ENCODE measurements around the gene CD84.
"Not testable (repeated sequence)": the region's sequence is repeated elsewhere in the genome, so short reads cannot be mapped to it uniquely, and the experiment has no call there.

The CD84 gene

DNA sequence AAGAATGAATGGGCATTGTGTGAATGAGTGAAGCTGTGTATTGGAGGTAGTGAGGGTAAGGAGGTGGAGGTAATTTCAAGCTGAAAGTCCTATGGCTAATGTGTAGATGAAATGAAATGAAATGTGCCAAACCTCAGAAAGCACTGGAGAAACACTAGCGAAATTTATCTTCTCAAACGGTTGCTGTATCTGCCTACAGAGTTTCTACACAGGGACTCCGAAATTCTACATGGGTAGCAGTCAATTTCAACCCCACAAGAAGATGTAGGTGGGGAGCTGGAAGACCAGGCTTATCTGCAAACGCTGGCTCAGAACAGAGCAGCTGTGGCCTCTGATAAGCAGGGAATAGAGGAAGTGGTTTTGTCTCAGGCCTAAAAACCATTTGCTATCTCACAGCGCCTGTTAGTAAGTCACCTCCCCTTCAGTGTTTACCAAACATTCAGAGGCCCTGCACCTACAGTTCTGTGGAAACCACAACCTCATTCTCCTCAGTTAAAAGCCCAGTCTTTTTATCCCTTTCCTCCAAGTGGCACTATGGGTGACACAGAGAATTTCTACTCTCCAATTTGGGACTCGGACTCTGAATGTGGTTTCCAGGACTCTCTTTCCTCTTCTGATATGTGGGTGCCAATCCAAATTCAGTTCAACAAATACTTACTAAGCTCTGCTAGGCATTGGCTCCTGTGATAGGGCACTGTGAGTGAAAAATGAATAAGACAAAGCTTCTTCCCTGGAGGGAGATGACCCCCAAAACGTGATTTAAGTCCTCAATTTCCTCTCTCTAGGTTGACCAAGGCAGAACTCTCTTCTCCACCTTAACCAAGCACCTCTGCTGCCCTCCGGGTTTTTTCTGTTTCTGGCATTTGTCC is 39.1 kb downstream of the CD84 start:
- no peak for DNase-seq

DNA sequence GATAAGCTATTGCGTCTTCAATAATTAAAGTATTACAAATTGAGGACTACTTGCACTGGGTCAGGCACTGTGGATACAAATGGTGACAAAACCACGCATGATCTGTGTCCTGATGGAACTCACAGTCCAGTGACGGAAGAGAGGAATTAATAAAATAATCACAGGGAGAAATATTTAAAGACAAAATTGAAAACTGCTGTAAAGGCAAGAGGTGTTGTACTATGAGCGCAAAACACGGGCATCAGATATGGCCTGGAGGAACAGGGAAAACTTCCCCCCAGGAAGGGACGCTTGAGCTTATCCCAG is 39.7 kb downstream of the CD84 start:
- no peak for DNase-seq

DNA sequence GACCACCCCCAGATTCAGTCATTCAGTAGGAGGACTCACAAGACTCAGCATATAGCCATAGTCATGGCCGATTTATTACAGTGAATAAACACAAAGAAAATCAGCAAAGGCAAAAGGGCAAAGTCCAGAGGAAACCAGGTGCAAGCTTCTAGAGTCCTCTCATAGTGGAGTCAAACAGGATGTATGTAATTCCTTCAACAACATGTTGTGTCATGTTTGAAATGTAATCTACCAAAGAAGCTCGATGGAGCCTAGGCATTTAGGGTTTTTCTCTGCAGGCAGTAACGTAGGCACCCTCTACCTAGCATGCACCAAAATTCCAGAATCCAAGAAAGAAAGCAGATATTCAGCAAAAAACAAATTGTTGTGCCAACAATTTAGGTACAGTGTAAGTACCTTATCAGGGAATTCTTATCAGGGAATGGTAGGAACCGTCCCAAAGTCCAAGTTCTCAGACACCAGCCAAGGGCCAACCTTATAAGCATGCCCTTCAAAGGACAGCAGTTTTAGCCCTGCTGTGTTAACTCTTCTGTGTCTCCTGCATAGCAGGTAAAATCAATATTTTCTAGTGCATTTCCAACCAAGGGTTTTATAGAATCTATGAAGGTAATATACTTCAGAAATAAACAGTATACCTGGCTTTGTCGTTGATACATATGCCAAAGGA is 40.2 kb downstream of the CD84 start:
- no peak for DNase-seq

- DNase-seq, result no peak
These were observed 41.3 kb downstream of the CD84 start for GRCh38 chr1:160537714-160538665.

DNA sequence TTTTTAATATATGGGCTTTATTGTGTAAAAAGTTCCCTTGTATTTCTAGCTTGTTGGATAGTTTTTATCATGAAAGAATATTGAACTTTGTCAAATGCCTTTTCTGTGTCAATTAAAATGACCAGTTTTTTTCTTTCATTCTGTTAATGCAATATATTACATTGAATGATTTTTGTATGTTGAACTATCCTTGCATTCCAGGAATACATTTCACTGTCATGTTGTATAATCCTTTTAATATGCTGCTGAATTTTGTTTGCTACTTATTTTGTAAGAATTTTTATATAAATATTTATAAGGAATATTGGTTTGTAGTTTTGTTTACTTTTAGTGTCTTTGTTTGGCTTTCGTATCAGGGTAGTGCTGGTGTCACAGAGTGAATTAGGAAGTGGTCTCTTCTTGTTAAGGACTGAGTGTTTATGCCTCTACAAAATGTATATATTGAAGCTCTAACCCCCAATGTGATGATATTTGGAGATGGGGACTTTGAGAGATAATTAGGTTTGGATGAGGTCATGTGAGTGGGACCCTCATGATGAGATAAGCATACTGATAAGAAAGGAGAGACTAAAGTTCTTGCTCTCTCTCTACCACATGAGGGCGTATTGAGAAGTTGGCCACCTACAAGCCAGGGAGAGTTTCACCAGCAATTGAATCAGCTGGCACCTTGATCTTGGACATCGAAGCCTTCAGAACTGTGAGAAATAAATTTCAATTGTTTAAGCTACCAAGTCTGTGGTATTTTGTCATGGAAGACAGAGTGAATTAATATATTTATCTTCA is 44.3 kb downstream of the CD84 start:
- DNase-seq, result no peak

- not testable (repeated sequence) for DNase-seq
These were observed 46.8 kb downstream of the CD84 start for GRCh38 chr1:160532557-160532813.

GRCh38 chr1:160531809-160532556 is 47.3 kb downstream of the CD84 start:
- not testable (repeated sequence) for DNase-seq

GRCh38 chr1:160529401-160529952 is 49.8 kb downstream of the CD84 start:
- not testable (repeated sequence) for DNase-seq

- DNase-seq, result not testable (repeated sequence)
These were observed 55.5 kb downstream of the CD84 start for GRCh38 chr1:160523789-160524188.

DNA sequence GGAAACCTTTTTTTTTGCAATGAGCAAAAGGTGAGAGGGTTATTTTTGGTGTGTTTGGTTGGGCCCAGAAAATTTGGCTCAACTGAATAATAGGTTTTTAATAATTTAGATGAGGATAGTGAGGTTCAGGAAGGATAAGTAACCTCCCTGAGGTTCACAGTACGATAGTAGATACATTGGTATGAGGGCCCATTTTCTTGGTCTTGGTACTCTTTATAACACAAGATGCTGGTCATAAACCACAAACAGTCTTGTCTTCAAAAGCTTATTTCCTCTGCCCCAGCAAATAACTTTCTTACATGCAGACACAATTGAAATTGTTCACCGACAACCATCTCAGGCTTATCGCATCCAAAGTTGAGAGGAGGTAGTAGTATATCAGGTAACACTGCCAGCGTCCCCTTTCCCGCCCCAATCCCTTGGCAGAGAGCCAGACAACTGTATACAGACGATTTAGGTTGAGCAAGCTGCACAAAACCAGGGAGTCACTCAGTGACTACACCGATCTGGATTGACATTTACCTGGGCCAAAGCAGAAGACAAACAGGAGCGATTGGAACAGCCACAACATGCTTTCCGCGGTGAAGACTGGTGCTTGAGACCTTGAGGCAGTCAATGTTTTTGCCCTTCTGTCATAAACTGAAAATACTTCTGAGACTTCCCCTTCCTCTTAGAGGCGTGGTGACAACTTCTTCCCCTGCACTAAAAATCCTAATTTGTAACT is 56.5 kb downstream of the CD84 start, which contains the start of gene SLAMF6:
Gene SLAMF6, minus strand, starts transcription at position 634 of the 724 bp plus-strand sequence. Its CDS starts 63 bp downstream, at position 571.
- DNase-seq, result peak; percentile 32

DNA sequence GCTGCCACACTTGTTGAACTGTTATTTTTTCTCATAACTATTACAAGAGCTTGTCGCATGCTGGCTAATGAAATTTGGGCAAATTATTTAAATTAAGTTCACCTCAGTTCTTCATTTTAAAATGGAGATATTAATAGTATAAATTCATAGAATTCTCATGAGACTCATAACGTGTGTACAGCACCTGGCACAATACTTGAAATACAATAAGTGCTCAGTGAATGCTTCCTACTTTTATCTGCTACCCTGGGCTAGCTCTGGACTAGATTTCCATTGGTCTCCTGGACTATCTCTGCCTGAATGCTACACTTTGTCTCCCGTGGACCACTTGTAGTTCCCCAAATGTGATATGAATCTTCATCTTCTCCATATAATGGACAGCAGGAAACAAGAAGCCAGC is 57.2 kb downstream of the CD84 start:
- no peak for DNase-seq

- DNase-seq, result no peak
These were observed 57.7 kb downstream of the CD84 start for GRCh38 chr1:160521554-160521953.

GRCh38 chr1:160520999-160521398 is 58.3 kb downstream of the CD84 start:
- DNase-seq, result no peak

GRCh38 chr1:160520582-160520981 is 58.7 kb downstream of the CD84 start:
- DNase-seq, result no peak

GRCh38 chr1:160519642-160520435 is 59.5 kb downstream of the CD84 start:
- DNase-seq, result no peak

DNA sequence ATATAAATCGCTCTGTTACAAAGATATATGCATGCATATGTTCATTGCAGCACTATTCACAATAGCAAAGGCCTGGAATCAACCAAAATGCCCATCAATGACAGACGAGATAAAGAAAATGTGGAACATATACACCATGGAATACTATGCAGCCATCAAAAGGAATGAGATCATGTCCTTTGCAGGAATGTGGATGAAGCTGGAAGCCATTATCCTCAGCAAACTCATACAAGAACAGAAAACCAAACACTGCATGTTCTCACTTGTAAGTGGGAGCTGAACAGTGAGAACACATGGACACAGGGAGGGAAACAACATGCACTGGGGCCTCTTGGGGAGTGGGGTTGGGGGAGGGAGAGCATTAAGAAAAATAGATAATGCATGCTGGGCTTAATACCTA is 61.8 kb downstream of the CD84 start:
- DNase-seq, result not testable (repeated sequence)

GRCh38 chr1:160515908-160516307 is 63.4 kb downstream of the CD84 start:
- not testable (repeated sequence) for DNase-seq

DNA sequence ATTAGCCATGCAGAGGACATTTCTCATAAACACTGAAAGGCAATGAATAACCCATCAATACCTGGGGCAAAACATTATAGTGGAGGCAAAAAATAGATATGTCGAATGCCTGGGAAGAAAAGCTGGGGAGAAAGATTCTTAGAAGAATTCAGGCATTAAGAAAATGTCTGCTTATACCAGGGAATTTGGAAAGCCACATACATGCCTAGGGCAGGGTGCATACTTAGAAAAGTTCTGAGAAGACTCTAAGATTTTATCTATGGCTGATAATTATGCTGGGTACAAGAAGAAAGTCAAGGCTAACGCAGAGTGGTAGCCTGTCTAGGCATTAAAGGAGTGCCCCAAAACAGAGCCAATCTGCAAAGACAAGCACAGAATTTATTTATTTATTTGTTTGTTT is 74.6 kb downstream of the CD84 start:
- no peak for DNase-seq

DNA sequence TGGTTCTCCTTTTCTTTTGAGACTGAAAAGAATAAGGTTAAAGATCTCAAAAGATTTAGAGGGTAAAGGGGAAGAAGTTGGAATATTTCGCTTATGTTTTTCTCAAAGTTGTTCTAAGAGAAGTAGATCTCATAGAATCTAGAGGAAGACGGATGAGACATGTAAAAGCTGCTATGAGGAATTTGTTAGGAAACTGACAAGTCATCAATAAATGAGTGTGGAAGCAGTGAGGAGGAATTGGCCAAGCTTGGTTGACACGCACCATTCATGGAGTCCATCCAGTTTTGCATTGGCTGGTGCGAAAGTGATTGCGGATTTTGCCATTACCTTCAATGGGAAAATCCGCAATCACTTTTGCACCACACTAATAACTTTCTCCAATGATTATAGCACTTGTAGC is 76.2 kb downstream of the CD84 start:
- no peak for DNase-seq
